Measurements from ENCODE around the gene BEST3.
"Not testable (repeated sequence)": the region's sequence is repeated elsewhere in the genome, so short reads cannot be mapped to it uniquely, and the experiment has no call there.

Gene BEST3

DNA sequence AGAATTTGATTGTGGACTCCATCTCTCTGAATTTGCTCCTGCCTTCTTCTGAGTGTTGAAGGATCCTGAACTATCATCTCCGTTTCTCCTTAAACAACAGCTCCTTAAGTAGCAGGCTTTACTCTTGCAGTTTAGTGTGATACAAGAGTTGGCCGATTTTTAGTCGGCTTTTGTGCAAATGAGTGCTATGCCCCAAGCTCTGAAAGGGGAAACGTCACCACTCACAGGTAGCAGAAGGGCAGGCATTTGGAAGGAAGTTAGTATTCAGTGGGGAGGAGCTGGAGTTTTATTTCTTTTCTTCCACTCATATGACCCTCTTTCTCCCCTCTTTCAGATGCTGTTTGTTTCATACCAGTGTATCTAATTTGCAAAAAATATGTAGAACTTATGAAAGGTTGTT is 51.9 kb downstream of the BEST3 start:
- no peak for DNase-seq

DNA sequence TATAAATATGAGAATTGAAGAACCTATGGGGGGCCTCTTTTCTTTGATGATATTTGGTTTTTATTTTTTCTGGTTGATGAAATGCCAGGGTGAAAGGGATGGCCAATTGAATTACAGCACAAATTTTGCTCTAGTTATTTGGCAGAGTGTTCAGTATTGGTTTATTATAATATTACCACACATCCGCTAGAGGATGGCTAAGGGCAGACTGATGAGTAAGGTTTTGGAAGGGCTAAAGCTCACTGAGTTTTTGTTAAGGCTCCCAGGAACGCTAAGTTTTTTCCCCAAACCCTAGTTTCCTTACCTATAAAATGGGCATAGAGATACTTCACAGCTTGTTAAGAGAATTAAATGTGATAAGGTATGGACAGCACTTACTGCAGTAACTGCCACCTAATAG is 54.1 kb downstream of the BEST3 start:
- DNase-seq, result no peak

DNA sequence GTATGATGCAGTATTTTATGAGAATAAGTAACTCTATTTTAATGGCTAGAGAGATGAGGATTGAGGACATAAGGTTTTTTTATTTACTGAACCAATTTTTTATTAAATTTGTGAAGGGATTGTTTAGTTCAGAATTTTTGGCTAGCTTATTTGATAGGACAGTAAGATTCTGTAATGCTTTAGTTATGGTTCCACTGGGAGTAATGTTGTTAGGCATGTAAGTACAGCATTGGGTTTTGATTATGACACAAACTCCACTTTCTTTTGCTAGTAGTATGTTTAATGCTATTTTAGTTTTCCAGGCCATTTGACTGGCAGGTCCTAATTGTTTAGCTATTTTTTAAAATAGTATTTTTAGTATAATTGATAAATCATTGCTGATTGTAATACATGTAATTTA is 54.6 kb downstream of the BEST3 start:
- no peak for DNase-seq

DNA sequence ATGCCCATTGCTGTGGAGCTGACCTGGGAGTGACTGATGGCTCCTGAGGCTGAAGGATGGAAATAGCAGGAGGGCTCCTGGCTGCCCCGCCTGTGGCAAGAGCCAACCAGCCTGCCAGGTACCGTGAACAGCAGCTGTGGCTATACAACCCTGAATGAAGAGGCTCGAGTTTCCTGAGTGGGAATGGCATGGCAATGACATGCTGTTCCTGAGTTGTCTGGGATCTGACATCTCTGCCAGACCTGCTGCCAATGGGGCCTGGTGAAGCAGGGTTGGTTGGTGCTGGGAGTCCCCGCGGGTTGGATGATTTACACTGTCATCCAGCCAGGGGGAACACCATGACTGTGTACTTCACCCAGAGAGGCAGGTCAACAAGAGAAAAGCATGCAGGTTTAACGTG is 56.6 kb downstream of the BEST3 start:
- DNase-seq, result no peak

DNA sequence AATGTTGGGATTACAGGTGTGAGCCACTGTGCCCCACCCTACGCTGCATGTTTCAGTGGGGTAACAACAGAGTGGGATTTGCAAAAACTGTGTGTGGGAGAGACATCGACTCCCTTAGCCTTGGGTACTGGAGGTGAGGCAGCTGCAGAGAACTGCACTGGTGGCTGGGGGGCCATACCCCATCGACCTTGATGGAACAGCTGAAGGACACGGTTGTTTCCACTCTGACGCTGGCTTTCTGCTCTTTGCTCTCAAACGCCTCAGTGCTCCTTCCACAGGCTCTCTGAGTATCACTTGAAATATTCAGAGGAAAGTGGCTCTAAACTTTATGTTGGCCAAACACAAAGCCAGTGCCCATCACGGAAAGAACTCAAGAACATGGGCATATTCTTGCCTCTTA is 57.6 kb downstream of the BEST3 start:
- no peak for DNase-seq

DNA sequence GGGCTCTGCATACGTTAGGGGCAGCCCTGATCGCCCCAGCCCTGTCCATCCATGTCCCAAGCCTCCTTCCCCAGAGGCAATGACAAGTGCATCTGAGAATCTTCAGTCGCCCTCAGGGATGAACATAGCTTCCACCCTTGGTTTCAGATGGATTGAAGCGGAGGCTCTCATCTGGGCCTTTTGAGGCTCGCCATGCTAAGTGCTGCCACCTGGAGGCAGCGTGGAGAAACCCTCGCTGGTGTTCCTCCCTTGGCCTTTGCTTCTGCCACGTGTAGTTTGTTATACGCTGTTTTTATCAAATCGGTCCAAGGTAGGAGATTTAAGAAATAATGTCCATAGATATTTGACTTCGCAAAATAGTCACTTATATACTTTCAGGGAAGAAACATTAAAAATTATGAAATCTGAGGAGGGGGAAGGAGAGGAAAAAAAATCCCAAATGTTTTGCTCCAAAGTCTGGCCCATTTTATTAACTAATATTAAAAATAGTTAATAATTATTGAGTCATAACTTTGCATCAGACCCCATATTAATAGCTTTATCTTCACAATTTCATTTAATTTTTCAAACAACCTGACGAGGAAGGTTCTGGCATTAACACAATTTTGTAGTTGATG is 59.6 kb downstream of the BEST3 start:
- DNase-seq, result peak; percentile 67

DNA sequence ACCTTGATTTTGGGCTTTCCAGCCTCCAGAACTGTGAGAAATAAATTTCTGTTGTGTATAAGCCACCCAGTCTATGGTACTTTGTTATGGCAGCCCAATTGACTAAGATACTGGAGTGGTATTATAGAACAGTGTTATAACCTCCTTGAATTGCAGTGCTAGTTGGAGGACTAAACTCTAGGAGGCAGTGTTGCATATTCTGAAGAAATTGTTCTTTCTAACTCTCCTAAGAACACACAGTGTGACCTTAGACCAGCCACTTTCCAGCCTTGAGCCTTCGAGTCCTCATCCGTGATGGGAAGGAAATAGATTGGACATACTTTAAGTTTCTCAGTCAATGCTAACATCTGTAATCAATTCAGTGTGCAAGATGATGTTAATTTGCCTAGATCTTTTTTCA is 66.0 kb downstream of the BEST3 start:
- no peak for DNase-seq

DNA sequence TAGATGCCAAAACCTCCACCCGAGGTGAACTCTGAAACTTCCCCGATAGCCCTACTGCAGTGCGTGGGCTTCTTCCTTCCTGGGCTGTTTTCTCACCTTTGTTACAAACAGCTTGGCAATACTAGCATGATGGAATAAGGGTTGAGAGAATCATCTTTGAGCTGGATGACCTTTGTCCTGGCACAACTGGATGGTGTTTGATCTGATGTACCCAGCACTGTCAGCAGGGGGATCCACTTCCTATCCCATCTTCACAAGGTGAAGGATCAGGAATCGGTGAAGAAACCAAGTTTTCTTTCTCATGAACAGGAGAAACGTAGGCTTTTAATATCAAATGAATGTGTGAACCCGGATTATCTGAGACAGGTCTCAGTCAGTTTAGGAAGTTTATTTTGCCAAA is 68.9 kb downstream of the BEST3 start:
- DNase-seq, result no peak

DNA sequence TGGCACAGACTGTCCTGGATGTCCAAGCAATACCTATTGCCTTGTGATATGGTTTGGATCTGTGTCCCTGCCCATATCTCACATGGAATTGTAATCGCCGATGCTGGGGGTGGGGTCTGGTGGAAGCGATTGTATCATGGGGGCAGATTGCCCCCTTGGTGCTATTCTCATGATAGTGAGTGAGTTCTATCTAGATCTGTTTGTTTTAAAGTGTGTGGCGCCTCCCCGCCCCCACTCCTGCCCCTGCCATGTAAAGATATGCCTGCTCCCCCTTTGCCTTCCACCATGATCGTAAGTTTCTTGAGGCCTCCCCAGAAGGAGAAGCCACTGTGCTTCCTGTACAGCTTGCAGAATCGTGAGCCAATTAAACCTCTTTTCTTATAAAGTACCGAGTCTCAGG is 71.6 kb downstream of the BEST3 start:
- no peak for DNase-seq

DNA sequence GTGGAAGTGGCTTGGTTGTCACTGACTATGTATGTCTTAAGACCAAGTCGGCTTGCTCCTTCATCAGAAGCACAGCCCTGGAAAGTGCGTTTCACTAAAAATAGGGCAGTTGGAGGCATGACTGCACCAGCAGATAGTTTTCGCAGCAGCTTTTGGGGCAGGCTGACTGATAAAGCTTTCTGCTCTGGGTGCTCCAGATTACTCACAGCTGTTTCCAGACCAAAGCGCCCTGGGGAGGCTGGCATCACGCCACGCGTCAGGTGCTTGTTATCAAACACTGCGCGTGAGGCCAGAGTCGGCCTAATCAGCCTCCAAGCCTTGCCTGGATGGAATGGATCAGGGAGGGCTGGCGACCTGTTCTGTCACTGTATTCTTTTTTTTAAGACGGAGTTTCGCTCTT is 75.1 kb downstream of the BEST3 start:
- DNase-seq, result no peak

DNA sequence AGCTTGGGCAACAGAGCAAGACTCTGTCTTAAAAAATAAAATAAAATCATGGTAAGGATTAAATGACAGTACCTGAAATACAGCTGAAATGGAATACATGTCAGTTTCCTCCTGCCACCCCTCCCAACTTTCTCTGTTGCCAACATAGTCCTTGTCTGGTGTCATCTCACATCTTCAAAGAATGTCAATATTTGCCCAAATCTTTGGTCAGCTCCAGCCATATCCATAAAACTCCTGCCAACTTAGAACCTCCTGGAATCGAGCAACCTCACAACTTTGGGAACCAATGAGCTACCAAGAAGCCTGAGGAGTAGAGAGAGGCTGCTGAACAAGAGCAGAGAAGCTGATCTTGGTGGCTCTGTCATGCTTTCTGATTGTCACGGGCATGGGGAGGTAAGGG is 77.6 kb downstream of the BEST3 start:
- no peak for DNase-seq

DNA sequence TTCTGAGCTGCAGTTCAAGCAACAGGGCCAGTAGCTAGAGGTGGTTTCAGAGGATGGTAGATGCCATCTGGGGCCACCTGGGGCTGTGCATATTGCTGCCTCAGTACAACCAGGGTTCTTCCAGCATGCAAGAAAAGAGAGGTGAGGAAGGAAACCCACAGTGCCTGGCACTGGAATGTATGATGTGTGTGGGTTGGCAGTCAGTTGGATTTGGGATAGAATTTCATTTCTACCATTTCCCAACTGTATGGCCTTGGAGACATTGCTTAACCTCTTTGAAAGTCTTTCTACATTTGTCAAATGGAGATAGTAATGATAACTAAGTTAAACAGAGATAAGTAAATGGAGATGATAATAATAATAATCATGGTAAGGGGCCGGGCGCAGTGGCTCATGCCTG is 78.2 kb downstream of the BEST3 start:
- no peak for DNase-seq

DNA sequence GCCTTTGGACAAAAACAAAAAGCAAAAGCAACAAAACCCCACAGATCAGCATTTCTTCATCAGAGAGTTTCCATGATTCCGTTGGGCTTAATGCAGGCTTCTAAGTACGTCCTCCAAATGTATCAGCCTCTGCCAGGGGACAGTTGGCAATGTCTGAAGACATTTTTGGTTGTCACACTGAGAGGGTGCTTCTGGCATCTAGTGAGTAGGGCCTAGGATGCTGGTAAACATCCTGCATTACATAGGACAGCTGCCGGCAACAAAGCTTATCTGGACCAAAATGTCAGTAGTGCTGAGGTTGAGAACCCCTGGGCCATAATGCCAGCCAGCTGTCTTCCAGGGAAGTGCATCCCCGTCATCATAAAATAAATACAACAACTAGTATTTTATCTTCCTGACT is 79.0 kb downstream of the BEST3 start:
- DNase-seq, result no peak

DNA sequence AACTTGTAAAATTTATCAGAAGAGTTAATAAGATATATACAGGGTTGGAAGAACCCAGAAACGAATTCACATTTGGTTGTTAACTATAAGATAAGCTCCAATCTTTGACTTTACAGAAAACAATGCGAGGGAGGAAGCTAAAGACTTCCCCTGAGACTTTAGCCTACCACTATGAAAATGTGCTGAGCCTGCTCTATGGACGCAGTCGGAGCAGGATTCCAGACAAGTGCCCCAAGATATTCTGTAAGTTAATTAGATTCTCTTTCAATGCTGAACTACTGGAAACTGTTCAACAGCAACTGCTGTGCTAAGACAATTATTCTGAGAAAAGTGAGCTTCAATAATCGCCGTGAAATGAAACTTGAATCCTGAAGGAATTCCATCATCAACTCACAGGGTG is 80.1 kb downstream of the BEST3 start:
- no peak for DNase-seq

DNA sequence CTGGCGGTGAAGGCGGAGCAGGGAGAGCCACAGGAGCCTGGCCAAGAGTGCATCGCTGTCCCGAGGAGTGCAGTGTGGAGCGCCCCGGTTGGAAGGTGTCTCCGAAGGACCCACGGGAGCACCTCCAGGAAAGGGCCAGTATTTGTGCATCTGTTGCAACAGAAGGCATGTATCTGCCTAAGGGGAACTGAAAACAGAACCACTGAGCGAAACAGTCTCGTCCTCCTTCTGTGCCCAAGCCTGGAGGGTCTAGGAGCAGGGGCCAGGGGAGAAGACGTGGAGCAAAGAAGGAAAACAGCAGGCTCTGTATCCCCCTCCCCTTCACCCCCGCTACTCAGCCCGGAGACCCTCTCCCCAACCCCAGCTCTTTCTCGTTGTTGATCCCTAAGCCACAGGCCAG is 83.1 kb downstream of the BEST3 start:
- DNase-seq, result no peak

DNA sequence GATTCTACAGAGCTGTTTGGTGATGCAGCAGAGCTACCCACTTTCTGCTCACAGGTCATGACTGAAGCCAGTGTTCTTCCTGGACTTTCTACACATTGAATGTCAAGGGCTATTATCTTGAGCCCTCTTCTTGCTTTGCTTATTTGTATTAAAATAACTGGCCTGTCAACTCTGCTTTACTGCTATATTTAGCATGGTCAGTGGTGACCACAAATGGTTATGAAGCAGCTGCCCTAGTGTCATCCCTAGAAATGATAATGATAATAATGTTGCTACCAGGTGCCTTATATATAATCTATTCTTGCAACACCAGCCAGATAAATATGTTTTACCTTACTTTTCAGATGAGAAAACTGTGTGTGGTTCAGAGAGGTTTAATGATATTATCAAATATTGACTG is 85.8 kb downstream of the BEST3 start:
- DNase-seq, result no peak

DNA sequence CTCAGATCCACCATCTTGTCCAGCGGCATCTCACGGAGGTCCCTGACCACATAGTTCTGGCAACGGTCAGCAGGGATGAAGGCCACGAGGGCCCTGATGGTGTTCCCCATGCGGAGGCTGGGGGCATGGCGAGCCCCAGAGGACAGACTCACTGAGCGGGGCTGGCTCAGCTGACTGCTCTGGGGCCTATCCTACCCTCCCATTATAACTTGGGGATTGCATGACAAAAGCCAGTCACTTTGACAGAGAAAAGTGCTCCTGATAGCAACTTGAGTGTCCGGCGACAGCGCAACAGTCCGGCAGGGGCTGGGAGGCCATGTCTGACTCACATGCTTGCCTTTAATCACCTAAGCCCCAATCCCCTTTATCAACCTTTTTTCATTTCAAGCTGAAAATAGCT is 88.4 kb downstream of the BEST3 start, which contains the start of gene LRRC10:
Gene LRRC10 (minus strand): TSS at position 179 of the 400 bp plus-strand sequence. CDS start 69 bp downstream, at position 110.
- DNase-seq, result no peak

DNA sequence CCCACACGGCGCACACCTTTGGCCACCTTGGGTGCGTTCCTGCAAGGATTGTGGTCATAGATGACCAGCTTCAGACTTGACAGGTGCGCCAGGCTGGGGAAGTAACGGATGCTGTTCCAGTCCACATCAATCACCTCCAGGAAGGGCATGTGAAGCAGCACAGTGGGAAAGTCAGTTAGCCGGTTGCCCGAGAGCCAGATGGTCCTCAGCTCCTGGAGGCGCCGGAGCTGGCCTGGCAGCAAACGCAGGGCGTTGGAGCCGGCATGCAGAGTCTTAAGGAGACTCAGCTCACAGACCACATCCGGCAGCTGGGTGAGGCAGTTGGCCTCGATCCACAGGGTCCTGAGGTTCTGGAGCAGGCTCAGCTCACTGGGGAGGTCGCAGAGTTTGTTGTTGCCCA is 89.0 kb downstream of the BEST3 start:
- DNase-seq, result no peak

DNA sequence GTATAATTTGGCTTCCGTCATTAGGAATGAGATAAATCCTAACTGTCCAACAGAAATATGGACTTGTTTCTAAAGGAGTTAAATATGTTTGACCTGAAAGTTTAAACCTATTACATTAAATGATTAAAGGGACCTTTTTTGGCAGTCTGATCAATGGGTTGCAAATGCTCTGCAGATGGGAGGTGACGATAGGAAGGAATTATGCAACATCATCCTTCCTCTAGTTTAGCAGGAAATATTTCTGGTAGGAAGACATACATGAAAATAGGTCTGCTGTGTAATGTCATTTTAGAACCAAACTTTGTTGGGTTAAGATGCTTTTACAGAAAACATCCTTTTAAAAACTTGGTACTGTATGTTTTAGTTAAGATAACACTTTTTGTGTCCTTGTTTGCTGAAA is 91.0 kb downstream of the BEST3 start:
- no peak for DNase-seq

DNA sequence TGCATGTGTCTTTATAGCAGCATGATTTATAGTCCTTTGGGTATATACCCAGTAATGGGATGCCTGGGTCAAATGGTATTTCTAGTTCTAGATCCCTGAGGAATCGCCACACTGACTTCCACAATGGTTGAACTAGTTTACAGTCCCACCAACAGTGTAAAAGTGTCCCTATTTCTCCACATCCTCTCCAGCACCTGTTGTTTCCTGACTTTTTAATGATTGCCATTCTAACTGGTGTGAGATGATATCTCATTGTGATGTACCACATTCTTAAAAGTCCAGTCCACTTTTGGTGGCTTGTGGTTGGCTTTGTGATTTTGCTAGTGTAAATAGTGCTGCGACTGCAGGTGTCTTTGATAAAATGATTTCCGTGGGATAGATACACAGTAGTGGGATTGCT is 94.8 kb downstream of the BEST3 start:
- not testable (repeated sequence) for DNase-seq
